Measurements from ENCODE around the gene IFNAR1. TPM values are rescaled to one million over a fixed set of nuclear protein-coding genes. Genes with fewer than 3 reads are reported as not detected.

The IFNAR1 gene
- total and polyA plus RNA-seq, 2 donors (not counting 3 experiments of a cell fraction or from before 2014, with no cell fraction given): 16.2 to 47.8 TPM

GRCh38 chr21:33334191-33334590, 9.4 kb downstream of the IFNAR1 start:
- H3K79me2 ChIP-seq (ENCODE audit: control insufficient read depth, insufficient read depth, low read length): peaks cover 24% of the 10 kb centered on the region
- no peak overlapping the region for H2AFZ ChIP-seq (ENCODE audit: low read depth, low read length)
- H3K27me3 ChIP-seq (ENCODE audit: control insufficient read depth in 2 of 2, insufficient read depth in 2 of 2, low read length in 2 of 2): no peaks in the 10 kb centered on the region
- peaks cover 0 to 3% of the 10 kb centered on the region in 2 experiments for H3K36me3 ChIP-seq (ENCODE audit: control insufficient read depth in 2 of 2, extremely low read depth in 1 of 2, insufficient read depth in 2 of 2, low read length in 2 of 2)
- H3K27ac ChIP-seq (ENCODE audit: insufficient read depth, low read depth, low read length): no peak overlapping the region
- no peak overlapping the region for H3K4me3 ChIP-seq (replicated peaks in 1 of 3; ENCODE audit: insufficient read depth in 1 of 3, low read depth in 1 of 3, low read length in 3 of 3)
- FAIRE-seq (no peak), DNase-seq (ENCODE audit: low read depth, low spot score) (no peak)
- peaks cover 6% of the 10 kb centered on the region for H4K20me1 ChIP-seq (replicated peaks; ENCODE audit: control insufficient read depth, extremely low read depth, insufficient read depth, low read length)
- no peak overlapping the region for H3K4me2 ChIP-seq (ENCODE audit: insufficient read depth, low read length)
- no peaks in the 10 kb centered on the region for H3K9me1 ChIP-seq (replicated peaks; ENCODE audit: control insufficient read depth, extremely low read depth, insufficient read depth, low read length)
- H3K9ac ChIP-seq (replicated peaks; ENCODE audit: extremely low read depth, insufficient read depth, low read length): no peak overlapping the region
- ChIA-PET CTCF (interaction anchor here (0.8 kb wide), 1 partner anchor 9 kb away, joined by 3 read pairs; the partner anchor contains the start of gene IFNAR1), POLR2A (no interaction called here)
- intact Hi-C loops (cut with micrococcal nuclease): no loop called here
- TF ChIP-seq EZH2 (IDR thresholded peaks at IDR 0.05; ENCODE audit: borderline replicate concordance, low read depth, low read length, severe bottlenecking): no peak
- TF ChIP-seq POLR2A (IDR thresholded peaks at IDR 0.05; ENCODE audit: low read depth, low read length): no peak
- TF ChIP-seq MAX (IDR thresholded peaks at IDR 0.05; ENCODE audit: insufficient read depth, insufficient read length): no peak
- TF ChIP-seq FOS (IDR thresholded peaks at IDR 0.05; ENCODE audit: borderline replicate concordance, insufficient read depth, low read length): no peak
- no peak for TF ChIP-seq MYC (IDR thresholded peaks at IDR 0.05; ENCODE audit: low read depth, low read length)
- H3K9me3 ChIP-seq (replicated peaks; ENCODE audit: control insufficient read depth, insufficient read depth, low read length): no peaks in the 10 kb centered on the region
- dilution Hi-C loops (cut with MboI; ENCODE audit: extremely low pct_ligation_motif_present, low sequenced_read_pairs): no loop called here
- no peaks in the 10 kb centered on the region for H3K4me1 ChIP-seq (ENCODE audit: control insufficient read depth, extremely low read depth, insufficient read depth, low read length)
- no TSS peak for BruUV-seq (replicated peaks)

- H3K27me3 ChIP-seq (ENCODE audit: control insufficient read depth in 2 of 2, insufficient read depth in 2 of 2, low read length in 2 of 2): no peaks in the 10 kb centered on the region
- ChIA-PET CTCF (no interaction called here), POLR2A (no interaction called here)
- FAIRE-seq: no peak
- H2AFZ ChIP-seq (ENCODE audit: low read depth, low read length): no peak overlapping the region
- H3K36me3 ChIP-seq (ENCODE audit: control insufficient read depth in 2 of 2, extremely low read depth in 1 of 2, insufficient read depth in 2 of 2, low read length in 2 of 2): peaks cover 0 to 3% of the 10 kb centered on the region in 2 experiments
- dilution Hi-C loops (cut with MboI; ENCODE audit: extremely low pct_ligation_motif_present, low sequenced_read_pairs): no loop called here
- no peak for DNase-seq (ENCODE audit: low read depth, low spot score)
- H3K4me3 ChIP-seq (replicated peaks in 1 of 3; ENCODE audit: insufficient read depth in 1 of 3, low read depth in 1 of 3, low read length in 3 of 3): no peak overlapping the region
- no peaks in the 10 kb centered on the region for H3K9me1 ChIP-seq (replicated peaks; ENCODE audit: control insufficient read depth, extremely low read depth, insufficient read depth, low read length)
- H3K9ac ChIP-seq (replicated peaks; ENCODE audit: extremely low read depth, insufficient read depth, low read length): no peak overlapping the region
- H3K79me2 ChIP-seq (ENCODE audit: control insufficient read depth, insufficient read depth, low read length): peaks cover 18% of the 10 kb centered on the region
- H3K4me1 ChIP-seq (ENCODE audit: control insufficient read depth, extremely low read depth, insufficient read depth, low read length): no peaks in the 10 kb centered on the region
- H3K4me2 ChIP-seq (ENCODE audit: insufficient read depth, low read length): no peak overlapping the region
- no peak for TF ChIP-seq FOS (IDR thresholded peaks at IDR 0.05; ENCODE audit: borderline replicate concordance, insufficient read depth, low read length)
- TF ChIP-seq JUN (IDR thresholded peaks at IDR 0.05; ENCODE audit: borderline replicate concordance, insufficient read depth, insufficient read length, low read depth): peak; percentile 40
- no peak overlapping the region for H3K27ac ChIP-seq (ENCODE audit: insufficient read depth, low read depth, low read length)
- intact Hi-C loops (cut with micrococcal nuclease): no loop called here
- peaks cover 6% of the 10 kb centered on the region for H4K20me1 ChIP-seq (replicated peaks; ENCODE audit: control insufficient read depth, extremely low read depth, insufficient read depth, low read length)
- no TSS peak for BruUV-seq (replicated peaks)
- no peaks in the 10 kb centered on the region for H3K9me3 ChIP-seq (replicated peaks; ENCODE audit: control insufficient read depth, insufficient read depth, low read length)
Observed at GRCh38 chr21:33334824-33335223, 10.1 kb downstream of the IFNAR1 start.
